Heart left ventricle (tissue), 13 donors: Measurements from ENCODE around the gene GRIA1.

Experiments
- CTCF ChIP-seq, 12 donors: fragments of 200-600 bp; sonication (generic) in 4 of 12; IDR thresholded peaks; one replicate each; pipeline versions ENCODE4 v1.5.0 to v1.8.0; 2018 to 2022; ENCODE audit warnings: antibody characterized with exemption in 12 of 12, mild to moderate bottlenecking in 5 of 12
- POLR2A ChIP-seq, 2 donors: fragments of 450-650 bp; IDR thresholded peaks; one replicate each; pipeline ENCODE4 v1.6.1; 2017; ENCODE audit warnings: antibody characterized with exemption in 2 of 2, mild to moderate bottlenecking in 2 of 2, moderate library complexity in 2 of 2
- donor health status: ischemic (EF 13 %, LVEDD 7.1; RV severe dilation, severe dysfunction).
- donor health status: DM: no; HTN: yes; CAD: no.
- donor health status: DM: no; HTN: no; CAD: no.
- donor health status: ischemic (EF 25% LVEDD 6.9; RV normal size, moderate dysfunction).
- donor health status: ischemic (EF 25% LVEDD 5.7; RV mildly dilated, moderate dysfunction).
- donor health status: ischemic (EF 35%, LVEDD 5.7; RV mildly dilated, moderate dysfunction).
- donor health status: nonischemic (EF 11% LVEDD 7.7; RV severe dilation, severe dysfunction).
- donor health status: DM: yes; HTN: yes; CAD: no.
- donor health status: PGD.
- donor health status: ischemic (EF 29% LVEDD 5.4; RV normal size, mild dysfunction).
- donor health status: nonischemic (EF 23%, LVEDD 6.1; RV moderate dilation, normal function).

GRCh38 chr5:153544706-153545105 is 54.2 kb downstream of the GRIA1 start:
- TF ChIP-seq CTCF (IDR thresholded peaks at IDR 0.05): no peak
- no peak for TF ChIP-seq POLR2A (IDR thresholded peaks at IDR 0.05)
